GM18951 (cell line): ENCODE data around the gene KLHL13.
"Not testable (repeated sequence)": the region's sequence is repeated elsewhere in the genome, so short reads cannot be mapped to it uniquely, and the experiment has no call there.

Experiments
- POLR2A ChIP-seq: IDR thresholded peaks from 4 replicates; pipeline ENCODE4 v1.6.1; 2011; ENCODE audit warnings: mild to moderate bottlenecking; ENCODE audit not compliant: insufficient read length, insufficient read depth; ENCODE audit errors: extremely low read depth
- in situ Hi-C: fragments of 300-500 bp; cut with MboI; formaldehyde crosslinking; loops from one replicate; pipeline ENCODE4 v1.12.0; 2022; ENCODE audit warnings: low sequenced_read_pairs, mixed read lengths, inconsistent platforms; ENCODE audit not compliant: unreplicated experiment

KLHL13 gene, protein sequence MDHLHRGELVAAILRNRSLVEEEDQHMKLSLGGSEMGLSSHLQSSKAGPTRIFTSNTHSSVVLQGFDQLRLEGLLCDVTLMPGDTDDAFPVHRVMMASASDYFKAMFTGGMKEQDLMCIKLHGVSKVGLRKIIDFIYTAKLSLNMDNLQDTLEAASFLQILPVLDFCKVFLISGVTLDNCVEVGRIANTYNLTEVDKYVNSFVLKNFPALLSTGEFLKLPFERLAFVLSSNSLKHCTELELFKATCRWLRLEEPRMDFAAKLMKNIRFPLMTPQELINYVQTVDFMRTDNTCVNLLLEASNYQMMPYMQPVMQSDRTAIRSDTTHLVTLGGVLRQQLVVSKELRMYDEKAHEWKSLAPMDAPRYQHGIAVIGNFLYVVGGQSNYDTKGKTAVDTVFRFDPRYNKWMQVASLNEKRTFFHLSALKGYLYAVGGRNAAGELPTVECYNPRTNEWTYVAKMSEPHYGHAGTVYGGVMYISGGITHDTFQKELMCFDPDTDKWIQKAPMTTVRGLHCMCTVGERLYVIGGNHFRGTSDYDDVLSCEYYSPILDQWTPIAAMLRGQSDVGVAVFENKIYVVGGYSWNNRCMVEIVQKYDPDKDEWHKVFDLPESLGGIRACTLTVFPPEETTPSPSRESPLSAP

DNA sequence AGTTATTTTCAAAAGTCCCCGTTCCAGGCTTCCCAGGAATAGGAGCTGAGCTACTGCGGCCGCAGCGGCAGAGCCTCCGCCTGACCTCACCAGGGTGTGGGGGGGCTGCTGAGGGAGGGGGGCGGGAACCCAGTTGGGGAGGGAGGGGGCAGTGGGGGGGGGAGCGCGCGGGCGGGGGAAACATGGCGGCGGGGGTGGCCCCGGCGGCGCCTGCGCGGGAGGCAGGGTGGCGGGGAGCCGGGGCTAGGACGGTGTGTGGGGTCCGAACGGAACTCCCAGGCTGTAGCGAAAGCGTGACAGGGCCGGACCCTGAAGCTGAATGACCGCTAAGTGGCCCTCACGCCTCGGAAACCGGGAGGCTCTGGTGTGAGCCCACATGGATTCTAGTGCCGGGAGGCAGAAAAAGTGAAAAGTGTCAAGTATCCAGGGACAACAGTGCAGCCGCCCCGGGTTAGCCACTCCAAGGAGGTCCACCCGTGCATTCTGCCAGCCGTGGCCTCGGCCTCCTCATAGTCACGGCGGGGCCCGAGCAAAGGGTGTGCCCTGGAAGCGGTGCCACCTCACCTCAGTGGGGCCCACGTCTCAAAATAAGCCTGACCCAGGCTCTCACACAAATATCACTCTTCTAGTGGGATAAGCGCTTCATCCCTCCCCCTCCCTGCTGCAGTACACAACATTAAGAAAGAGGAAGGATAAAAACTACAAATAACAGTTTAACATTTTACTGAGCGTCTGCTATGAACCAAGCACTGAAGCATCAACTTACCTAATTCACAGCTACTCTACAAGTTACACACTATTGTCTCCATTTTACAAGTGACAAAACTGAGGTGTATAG, at the start of gene KLHL13:
Gene KLHL13, minus strand, starts transcription at position 98 of the 838 bp plus-strand sequence. CDS start 88,337 bp downstream, outside the sequence.
- in situ Hi-C loops: no loop called here
- no peak for TF ChIP-seq POLR2A

DNA sequence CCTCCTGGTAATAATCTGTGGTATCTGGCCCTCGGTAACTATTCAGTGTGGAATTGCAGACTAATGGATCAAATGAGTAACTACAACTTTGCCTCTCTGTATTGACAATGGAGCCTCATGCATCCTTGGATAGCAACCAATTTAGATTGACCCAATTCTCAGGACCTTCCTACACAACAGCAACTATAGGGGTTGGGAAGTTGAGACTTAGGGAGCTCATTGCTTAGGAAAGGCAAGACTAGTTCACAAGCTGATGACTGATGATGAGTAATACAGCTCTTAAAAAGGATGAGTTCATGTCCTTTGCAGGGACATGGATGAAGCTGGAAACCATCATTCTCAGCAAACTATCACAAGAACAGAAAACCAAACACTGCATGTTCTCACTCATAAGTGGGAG, 47.5 kb upstream of the KLHL13 start:
- no peak for TF ChIP-seq POLR2A
- in situ Hi-C loops: no loop called here

DNA sequence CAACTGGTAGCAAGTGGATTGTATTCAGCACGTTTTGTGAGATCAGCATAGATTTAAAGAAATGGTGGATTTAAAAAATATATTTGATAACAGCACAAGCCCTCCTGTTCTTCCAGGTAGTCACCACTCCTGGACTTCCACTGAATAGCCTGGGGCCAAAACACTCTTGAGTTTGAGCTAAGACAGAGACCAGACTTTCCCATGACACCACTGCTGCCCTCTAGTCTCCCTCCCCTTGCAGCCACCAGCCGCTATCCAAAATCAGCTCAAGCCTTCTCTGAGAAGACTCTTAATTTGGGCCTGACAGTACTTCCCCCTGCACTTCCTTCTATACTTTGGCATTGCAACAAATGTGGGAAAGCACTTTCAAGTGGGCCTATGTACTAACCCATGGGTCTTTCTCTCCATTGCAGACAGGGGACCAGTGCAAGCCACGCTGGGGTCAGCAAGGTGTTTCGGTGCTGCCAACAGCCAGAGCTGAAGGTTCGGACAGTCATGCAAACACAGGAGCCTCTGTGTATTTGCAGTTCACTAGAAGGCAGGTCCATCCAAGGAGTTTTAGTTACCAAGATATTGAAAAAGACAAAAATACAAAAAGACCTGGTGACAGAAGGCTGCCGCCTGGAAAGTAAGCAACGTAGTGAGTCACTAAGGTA, 40.5 kb upstream of the KLHL13 start:
- in situ Hi-C loops: no loop called here
- no peak for TF ChIP-seq POLR2A

DNA sequence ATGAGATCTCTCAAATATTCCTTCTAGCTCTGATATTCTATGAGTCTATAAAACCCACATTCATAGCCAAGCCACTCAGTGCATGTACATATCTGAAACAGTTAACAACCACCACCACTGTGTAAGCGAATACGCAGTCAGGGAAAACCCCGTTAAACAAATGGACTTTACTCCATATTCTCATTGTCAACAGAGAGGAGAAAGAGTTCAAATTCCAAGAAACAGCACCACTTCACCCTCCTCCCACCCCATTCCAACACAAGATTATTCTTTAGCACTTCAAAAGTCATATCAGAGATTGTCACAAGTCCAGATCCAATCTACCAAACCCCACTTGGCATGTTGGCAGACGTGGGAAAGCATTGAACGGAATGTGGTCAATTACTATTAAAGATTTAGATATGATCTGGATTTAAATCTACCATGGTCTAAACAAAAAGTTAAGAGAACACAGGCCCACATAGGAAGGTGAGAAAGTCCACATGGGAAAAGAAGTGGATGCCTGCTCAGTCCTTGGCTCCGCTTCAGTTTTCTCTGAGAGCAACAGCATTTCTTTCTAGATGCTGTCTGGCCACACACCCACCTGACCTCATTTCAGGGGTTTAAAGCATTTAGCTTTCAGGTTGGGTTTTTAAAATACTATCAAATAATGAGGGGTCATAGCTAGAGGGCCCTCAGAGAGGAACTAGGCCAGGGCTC, 39.8 kb upstream of the KLHL13 start:
- in situ Hi-C loops: no loop called here
- TF ChIP-seq POLR2A: no peak

DNA sequence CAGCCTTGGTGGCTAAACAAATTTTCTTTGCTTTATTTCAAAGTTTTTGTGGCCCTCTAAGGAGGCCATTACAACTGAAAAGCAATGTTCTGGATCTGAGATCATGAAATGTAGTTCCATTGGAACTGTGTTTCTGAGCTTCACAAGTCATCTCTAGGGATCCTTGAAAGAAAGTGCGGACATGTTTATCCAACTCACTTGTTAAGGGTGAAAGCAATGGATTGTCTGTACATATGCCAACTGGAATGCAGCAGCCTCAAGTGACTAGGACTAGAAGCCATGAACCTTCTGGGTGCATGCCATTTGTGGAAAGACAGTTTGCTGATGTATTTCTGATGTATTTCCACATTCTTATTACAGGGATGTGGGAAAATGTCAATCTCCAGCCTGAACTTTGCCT, 36.7 kb upstream of the KLHL13 start:
- in situ Hi-C loops: no loop called here
- no peak for TF ChIP-seq POLR2A

DNA sequence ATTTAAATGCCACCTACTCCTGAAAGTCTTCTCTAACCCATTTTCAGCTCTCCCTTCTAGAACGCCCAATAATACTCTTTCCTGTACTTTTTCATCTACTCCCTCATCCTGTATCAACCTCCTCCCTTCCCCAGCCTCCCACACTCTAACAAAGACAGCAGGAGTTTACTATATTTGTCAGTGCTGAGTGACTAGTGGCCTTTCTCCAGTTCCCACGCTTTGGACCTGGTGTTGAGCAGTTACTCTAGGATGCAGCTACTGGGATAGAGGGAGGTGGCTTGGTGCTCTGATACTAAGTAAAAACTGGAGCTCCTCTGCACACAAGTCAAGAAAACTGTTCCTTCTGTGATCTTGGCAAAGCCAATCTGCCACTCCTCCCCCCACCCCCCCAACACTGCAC, 36.1 kb upstream of the KLHL13 start:
- no peak for TF ChIP-seq POLR2A
- in situ Hi-C loops: no loop called here

DNA sequence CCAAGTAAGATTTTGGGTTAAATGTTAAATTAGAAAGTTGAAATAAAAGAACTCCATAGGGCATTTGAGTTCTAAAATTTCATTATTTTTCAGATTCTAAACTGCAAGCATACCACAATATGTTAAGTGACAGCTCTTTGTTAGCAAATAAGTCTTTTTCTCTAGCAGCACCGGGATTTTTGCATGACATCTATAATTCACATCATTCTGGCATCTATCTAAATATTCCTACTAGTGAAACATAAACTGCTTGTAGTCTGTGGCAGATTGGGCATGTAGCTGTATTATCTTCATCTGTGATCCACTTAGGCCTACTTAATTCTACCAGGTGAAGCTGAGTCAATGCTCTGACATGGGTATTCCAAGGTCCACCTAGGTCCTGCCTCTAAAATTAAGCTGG, 32.1 kb upstream of the KLHL13 start:
- no peak for TF ChIP-seq POLR2A
- in situ Hi-C loops: no loop called here

DNA sequence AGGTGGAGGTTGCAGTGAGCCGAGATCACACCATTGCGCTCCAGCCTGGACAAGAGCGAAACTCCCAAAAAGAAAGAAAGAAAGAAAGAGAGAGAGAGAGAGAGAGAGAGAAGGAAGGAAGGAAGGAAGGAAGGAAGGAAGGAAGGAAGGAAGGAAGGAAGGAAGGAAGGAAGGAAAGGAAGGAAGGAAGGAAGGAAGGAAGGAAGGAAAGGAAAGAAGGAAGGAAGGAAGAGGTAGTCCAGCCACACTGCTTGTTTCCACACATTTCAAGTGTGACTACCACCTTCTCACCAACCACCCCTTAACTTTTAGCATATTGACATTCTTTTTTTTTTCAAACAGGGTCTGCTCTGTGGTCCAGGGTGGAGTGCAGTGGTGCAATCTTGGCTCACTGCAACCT, 31.2 kb upstream of the KLHL13 start:
- in situ Hi-C loops: not testable (repeated sequence)

DNA sequence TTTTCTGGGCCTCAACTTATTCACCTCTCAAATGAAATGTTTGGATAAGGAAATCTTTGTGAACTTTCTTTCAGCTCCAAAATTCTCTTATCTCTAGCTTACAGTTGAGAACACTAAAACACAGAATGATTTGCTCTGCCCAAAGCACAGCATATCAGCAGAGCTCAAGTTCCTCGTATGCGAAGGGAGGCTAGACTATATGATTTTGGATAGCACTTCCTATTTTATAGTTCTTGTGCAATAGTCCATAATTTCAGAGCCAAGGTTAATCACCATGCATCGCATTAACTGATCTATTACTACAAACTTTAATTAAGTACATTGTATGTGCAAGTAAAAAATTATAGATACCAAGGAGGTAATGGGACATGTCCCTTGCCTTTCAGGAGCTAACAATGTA, 27.0 kb upstream of the KLHL13 start:
- TF ChIP-seq POLR2A: no peak
- in situ Hi-C loops: no loop called here

DNA sequence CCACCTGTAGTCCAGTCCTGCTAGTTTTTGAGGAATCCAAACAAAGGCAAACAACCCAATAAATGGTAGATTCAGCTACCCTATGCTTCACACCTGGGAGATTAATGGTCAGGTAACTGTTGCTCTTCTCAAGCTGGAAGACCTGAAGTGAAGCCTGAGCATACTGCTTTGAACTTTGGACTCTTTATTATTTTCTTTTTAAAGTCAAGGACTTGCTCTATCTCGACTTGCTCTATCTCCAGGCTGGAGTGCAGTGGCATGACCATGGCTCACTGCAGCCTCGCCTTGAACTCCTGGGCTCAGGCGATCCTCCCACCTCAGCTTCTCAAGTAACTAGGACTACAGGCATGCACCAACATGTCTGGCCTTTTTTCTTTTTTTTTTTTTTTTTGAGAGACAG, 14.7 kb upstream of the KLHL13 start:
- in situ Hi-C loops: no loop called here
- no peak for TF ChIP-seq POLR2A

DNA sequence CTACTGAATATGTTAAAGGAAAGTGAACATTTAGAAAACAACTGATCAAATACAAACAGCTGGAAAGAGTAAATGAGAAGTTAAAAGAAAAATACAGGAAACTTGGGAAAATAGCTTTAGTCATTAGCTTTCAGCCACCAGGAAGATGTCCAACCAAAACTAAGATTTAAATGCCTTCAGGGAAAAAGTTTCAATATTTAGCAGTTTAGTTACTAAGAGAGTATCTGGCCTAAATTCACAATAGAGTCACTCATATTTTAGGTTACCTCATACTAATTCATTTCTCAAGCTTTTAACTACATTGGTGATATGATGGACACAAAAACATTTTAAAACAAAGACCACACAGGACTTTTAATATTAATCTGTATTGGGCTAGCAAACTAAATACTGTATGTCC, 13.1 kb upstream of the KLHL13 start:
- no peak for TF ChIP-seq POLR2A
- in situ Hi-C loops: no loop called here

DNA sequence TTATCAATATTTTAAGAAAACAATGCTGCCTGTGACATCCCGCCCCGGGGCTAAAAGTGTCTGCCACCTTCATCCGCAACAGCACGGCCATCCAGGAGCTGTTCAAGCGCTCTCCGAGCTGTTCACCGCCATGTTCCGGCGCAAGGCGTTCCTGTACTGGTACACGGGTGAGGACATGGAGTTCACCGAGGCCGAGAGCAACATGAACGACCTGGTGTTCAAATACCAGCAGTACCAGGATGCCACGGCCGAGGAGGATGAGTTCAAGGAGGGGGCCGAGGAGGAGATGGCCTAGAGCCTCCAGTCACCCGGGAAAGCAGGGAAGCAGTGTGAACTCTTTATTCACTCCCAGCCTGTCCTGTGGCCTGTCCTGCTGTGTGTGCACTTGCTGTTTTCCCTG, 12.1 kb upstream of the KLHL13 start:
- no peak for TF ChIP-seq POLR2A
- in situ Hi-C loops: no loop called here

DNA sequence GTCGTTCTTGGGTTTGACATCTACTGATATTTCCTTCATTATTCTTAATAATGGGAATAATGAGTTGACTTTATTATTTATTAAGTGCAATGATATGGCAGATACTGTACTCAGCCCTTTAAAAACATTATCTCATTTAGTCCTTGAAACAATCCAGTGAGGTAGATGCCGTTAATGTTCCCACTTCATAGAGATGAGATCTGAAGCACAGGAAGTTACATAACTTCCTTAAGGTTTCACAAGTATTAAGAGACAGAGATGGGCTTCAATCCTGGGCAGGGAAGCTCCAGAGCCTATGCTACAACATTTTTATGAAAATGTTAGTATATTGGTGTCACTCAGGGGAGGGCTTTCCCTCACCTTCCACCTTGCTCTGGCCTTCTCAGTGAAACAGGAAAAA, 9.7 kb upstream of the KLHL13 start:
- in situ Hi-C loops: no loop called here
- TF ChIP-seq POLR2A: no peak

DNA sequence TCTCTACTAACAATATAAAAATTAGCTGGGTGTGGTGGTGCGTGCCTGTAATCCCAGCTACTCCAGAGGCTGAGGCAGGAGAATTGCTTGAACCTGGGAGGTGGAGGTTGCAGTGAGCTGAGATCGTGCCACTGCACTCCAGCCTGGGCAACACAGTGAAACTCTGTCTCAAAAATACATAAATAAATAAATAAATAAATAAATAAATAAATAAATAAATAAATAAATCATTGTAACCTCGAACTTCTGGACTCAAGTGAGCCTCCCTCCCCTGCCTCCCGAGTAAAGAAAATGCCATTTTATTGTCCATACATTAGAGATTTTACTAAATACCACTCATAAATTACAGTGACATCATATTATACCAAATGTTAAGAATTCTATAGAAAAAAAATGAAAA, 7.6 kb upstream of the KLHL13 start:
- in situ Hi-C loops: not testable (repeated sequence)
